ENCODE data around the gene TGFBI. TPM values are rescaled to one million over a fixed set of nuclear protein-coding genes. Genes with fewer than 3 reads are reported as not detected.

TGFBI gene
- polyA plus RNA-seq, 3 donors, result 480 to 653 (median 565) TPM

DNA sequence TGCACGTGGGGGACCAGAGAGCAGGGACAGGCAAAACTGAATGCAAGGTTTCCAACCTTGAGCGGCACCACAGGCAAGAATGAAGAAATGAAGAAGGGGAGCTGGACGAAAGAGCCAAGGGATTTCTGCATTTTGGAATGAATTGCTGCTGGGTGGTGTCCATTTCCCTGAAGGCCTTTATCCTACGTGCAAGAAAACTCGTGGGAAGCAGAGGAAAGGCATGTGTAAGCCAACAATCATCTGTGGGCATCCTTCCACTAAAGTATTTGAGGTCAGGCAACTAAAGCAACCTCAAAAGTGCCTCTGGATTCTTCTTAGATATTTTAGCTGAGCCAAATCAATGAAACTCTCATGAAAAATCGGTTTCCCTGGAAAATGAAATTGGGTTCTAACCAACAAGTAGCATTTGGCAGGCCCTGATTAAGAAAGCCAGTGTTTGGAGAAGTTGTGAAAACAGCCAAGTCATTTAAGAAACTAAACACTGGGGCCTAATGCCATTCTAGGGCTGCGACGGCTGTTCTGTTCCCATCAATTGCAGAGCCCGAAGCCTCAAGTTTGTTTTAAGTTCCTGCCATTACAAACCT, 4.7 kb upstream of the TGFBI start:
- Histone ChIP-seq H3K9me3 (replicated peaks in 1 of 2; ENCODE audit: control insufficient read depth in 1 of 2, insufficient read depth in 1 of 2, low read length in 2 of 2) (no peaks in the 10 kb centered on the region), H2AFZ (ENCODE audit: insufficient read depth, low read depth, low read length, poor library complexity, severe bottlenecking) (peak overlapping the region; percentile 66), H4K20me1 (ENCODE audit: insufficient read depth, low read length) (no peaks in the 10 kb centered on the region), H3K27me3 (ENCODE audit: control insufficient read depth in 2 of 2, insufficient read depth in 2 of 2, low read length in 2 of 2) (no peaks in the 10 kb centered on the region), H3K4me3 (replicated peaks in 1 of 3; ENCODE audit: low read depth in 2 of 3, low read length in 3 of 3) (peak overlapping the region in 1 of 3 experiments; percentile 3), H3K9ac (ENCODE audit: insufficient read depth, low read length, poor library complexity, severe bottlenecking) (no peak overlapping the region), H3K4me2 (replicated peaks; ENCODE audit: extremely low read depth, low read length, poor library complexity, severe bottlenecking) (peak overlapping the region; percentile 31), H3K27ac (ENCODE audit: low read depth in 1 of 2, low read length in 2 of 2) (peak overlapping the region; percentile 41 to 82), H3K79me2 (ENCODE audit: insufficient read depth, low read length) (peaks cover 2% of the 10 kb centered on the region), H3K36me3 (replicated peaks in 1 of 2; ENCODE audit: control insufficient read depth in 1 of 2, insufficient read depth in 2 of 2, low read length in 2 of 2) (no peaks in the 10 kb centered on the region), H3K4me1 (ENCODE audit: control insufficient read depth in 1 of 2, insufficient read depth in 2 of 2, low read length in 2 of 2) (peaks cover 56 to 71% of the 10 kb centered on the region in 2 donors)
- H3K36me3 Mint-ChIP-seq, result peaks cover 5 to 18% of the 10 kb centered on the region in 2 donors
- 69% methylated on average over 5 of the region's 9 CpGs for WGBS (ENCODE audit: insufficient coverage)
- peak in 2 of 3 donors; percentile 44 to 66 for DNase-seq
- H3K27me3 Mint-ChIP-seq (ENCODE audit: low read depth in 3 of 3), result peaks cover 5 to 11% (median 8%) of the 10 kb centered on the region in 3 donors
- H3K4me3 Mint-ChIP-seq, result peak overlapping the region in 1 of 2 donors; percentile 55
- H3K9me3 Mint-ChIP-seq, result peaks cover 0 to 3% (median 0%) of the 10 kb centered on the region in 7 donors
- intact Hi-C loops (cut with micrococcal nuclease), result loop anchor here in 1 of 2 donors (10.0 kb wide), 1 partner anchor 49 kb away; no protein-coding TSS in a partner anchor
- H3K27ac Mint-ChIP-seq, result peak overlapping the region; percentile 87 to 96 (median 92)
- no peak for TF ChIP-seq CTCF (IDR thresholded peaks at IDR 0.05)
- H3K4me1 Mint-ChIP-seq, result peaks cover 77% of the 10 kb centered on the region

- H3K27me3 ChIP-seq (ENCODE audit: control insufficient read depth in 2 of 2, insufficient read depth in 2 of 2, low read length in 2 of 2), result no peaks in the 10 kb centered on the region
- H3K4me2 ChIP-seq (replicated peaks; ENCODE audit: extremely low read depth, low read length, poor library complexity, severe bottlenecking), result no peak overlapping the region
- Mint-ChIP-seq H3K4me1 (peaks cover 75% of the 10 kb centered on the region), H3K9me3 (peaks cover 0 to 3% (median 0%) of the 10 kb centered on the region in 7 donors), H3K36me3 (peaks cover 13 to 18% of the 10 kb centered on the region in 2 donors), H3K4me3 (no peak overlapping the region), H3K27me3 (ENCODE audit: low read depth in 3 of 3) (peaks cover 5 to 11% (median 10%) of the 10 kb centered on the region in 3 donors), H3K27ac (no peak overlapping the region)
- H3K36me3 ChIP-seq (replicated peaks in 1 of 2; ENCODE audit: control insufficient read depth in 1 of 2, insufficient read depth in 2 of 2, low read length in 2 of 2), result no peaks in the 10 kb centered on the region
- H3K27ac ChIP-seq (ENCODE audit: low read depth in 1 of 2, low read length in 2 of 2), result no peak overlapping the region
- H3K9ac ChIP-seq (ENCODE audit: insufficient read depth, low read length, poor library complexity, severe bottlenecking), result no peak overlapping the region
- peaks cover 57 to 71% of the 10 kb centered on the region in 2 donors for H3K4me1 ChIP-seq (ENCODE audit: control insufficient read depth in 1 of 2, insufficient read depth in 2 of 2, low read length in 2 of 2)
- WGBS (ENCODE audit: insufficient coverage), result 88% methylated on average over 1 of the region's 2 CpGs
- H4K20me1 ChIP-seq (ENCODE audit: insufficient read depth, low read length), result peaks cover 18% of the 10 kb centered on the region
- peaks cover 20% of the 10 kb centered on the region for H3K79me2 ChIP-seq (ENCODE audit: insufficient read depth, low read length)
- no peaks in the 10 kb centered on the region for H3K9me3 ChIP-seq (replicated peaks in 1 of 2; ENCODE audit: control insufficient read depth in 1 of 2, insufficient read depth in 1 of 2, low read length in 2 of 2)
- DNase-seq, result no peak
- intact Hi-C loops (cut with micrococcal nuclease), result loop anchor here in 1 of 2 donors (5.0 to 10.0 kb wide), 2 partner anchors 34 to 51 kb away; no protein-coding TSS in a partner anchor
- no peak overlapping the region for H2AFZ ChIP-seq (ENCODE audit: insufficient read depth, low read depth, low read length, poor library complexity, severe bottlenecking)
- H3K4me3 ChIP-seq (replicated peaks in 1 of 3; ENCODE audit: low read depth in 2 of 3, low read length in 3 of 3), result no peak overlapping the region
- TF ChIP-seq CTCF (IDR thresholded peaks at IDR 0.05), result no peak
Observed at GRCh38 chr5:136025900-136026299, 2.9 kb upstream of the TGFBI start.
